ENCODE results near the gene ASPN.

Gene ASPN

GRCh38 chr9:92504881-92505280 lies 22.6 kb upstream of the ASPN start:
- Mint-ChIP-seq H3K4me1 (no peaks in the 10 kb centered on the region), H3K9me3 (no peaks in the 10 kb centered on the region), H3K27me3 (ENCODE audit: low read depth, poor library complexity) (no peaks in the 10 kb centered on the region), H3K4me3 (no peak overlapping the region), H3K36me3 (ENCODE audit: low read depth) (no peaks in the 10 kb centered on the region), H3K27ac (no peak overlapping the region)
- TF ChIP-seq CTCF (IDR thresholded peaks at IDR 0.05) = no peak
- no peak for DNase-seq

DNA sequence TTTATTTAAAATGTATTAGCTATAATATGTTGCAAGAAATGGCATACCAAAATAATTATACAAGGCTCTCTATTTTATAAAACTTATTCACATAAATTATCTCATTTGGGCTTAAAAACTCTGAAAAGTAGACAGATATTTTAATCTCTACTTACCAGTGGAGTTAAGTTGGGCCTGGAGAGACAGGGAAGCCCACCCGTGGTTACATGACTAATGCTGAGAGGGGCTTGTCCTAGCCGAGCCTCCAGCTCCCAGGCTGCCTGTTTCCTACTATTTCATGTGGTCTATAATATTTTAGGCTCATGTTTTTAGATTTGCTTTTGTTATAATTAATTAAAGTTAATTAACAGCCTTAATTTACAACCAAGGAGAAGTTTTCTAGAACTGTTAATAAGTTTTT lies 20.9 kb upstream of the ASPN start:
- TF ChIP-seq CTCF (IDR thresholded peaks at IDR 0.05) = no peak
- no peaks in the 10 kb centered on the region for H3K9me3 Mint-ChIP-seq
- H3K36me3 Mint-ChIP-seq (ENCODE audit: low read depth) = no peaks in the 10 kb centered on the region
- peaks cover 3% of the 10 kb centered on the region for H3K27me3 Mint-ChIP-seq (ENCODE audit: low read depth, poor library complexity)
- peak overlapping the region; percentile 51 for H3K27ac Mint-ChIP-seq
- no peak overlapping the region for H3K4me3 Mint-ChIP-seq
- H3K4me1 Mint-ChIP-seq = no peaks in the 10 kb centered on the region
- DNase-seq = no peak

DNA sequence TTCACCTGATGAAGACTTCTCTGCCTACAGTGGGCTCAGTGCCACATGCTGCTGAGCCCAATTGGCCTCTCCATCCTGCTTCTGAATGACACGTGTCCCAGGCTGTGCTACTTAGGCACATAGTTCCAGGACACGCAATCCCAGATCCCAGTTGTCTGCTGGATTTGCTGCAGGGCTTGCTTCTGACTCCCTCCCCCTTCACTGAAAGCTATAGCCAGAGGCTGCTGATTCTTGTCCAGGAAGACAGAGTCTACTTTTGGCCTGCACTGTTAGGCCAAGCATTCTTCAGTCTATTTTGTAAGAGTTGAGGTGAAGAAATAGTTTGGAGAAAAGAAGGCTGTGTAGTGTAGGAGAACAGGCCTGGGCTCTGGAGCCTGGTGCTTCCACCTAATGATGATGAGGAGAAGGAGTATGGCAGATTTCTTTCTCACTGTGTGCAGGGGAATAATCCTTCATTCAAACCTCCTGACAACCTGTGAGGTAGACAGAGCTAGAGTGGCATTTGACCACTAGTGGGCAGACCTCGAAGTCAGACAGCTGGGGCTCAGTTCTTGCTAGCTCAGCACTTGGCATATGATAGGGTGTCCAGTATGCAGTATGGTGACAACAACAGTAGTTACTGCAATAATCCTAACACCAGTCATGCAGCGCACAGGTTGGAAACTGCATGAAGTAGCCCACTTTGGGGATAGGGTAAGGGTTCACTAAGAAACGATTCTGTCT lies 19.5 kb upstream of the ASPN start:
- H3K4me3 Mint-ChIP-seq = no peak overlapping the region
- H3K36me3 Mint-ChIP-seq (ENCODE audit: low read depth) = no peaks in the 10 kb centered on the region
- H3K27ac Mint-ChIP-seq = no peak overlapping the region
- peaks cover 3% of the 10 kb centered on the region for H3K27me3 Mint-ChIP-seq (ENCODE audit: low read depth, poor library complexity)
- DNase-seq = no peak
- H3K4me1 Mint-ChIP-seq = no peaks in the 10 kb centered on the region
- TF ChIP-seq CTCF (IDR thresholded peaks at IDR 0.05) = peak; percentile 44
- no peaks in the 10 kb centered on the region for H3K9me3 Mint-ChIP-seq

- DNase-seq = no peak
- Mint-ChIP-seq H3K27ac (no peak overlapping the region), H3K4me3 (no peak overlapping the region), H3K9me3 (no peaks in the 10 kb centered on the region), H3K36me3 (ENCODE audit: low read depth) (no peaks in the 10 kb centered on the region), H3K27me3 (ENCODE audit: low read depth, poor library complexity) (peaks cover 3% of the 10 kb centered on the region), H3K4me1 (no peaks in the 10 kb centered on the region)
- TF ChIP-seq CTCF (IDR thresholded peaks at IDR 0.05) = no peak
Observed at GRCh38 chr9:92500725-92501124, 18.4 kb upstream of the ASPN start.

GRCh38 chr9:92499701-92500100 lies 17.4 kb upstream of the ASPN start:
- Mint-ChIP-seq H3K9me3 (no peaks in the 10 kb centered on the region), H3K27ac (no peak overlapping the region), H3K36me3 (ENCODE audit: low read depth) (no peaks in the 10 kb centered on the region), H3K4me1 (no peaks in the 10 kb centered on the region), H3K4me3 (no peak overlapping the region), H3K27me3 (ENCODE audit: low read depth, poor library complexity) (peaks cover 3% of the 10 kb centered on the region)
- TF ChIP-seq CTCF (IDR thresholded peaks at IDR 0.05) = no peak
- no peak for DNase-seq

Data from nephron progenitor cell (in vitro differentiated cells).